Hematopoietic multipotent progenitor cell treated with erythropoietin and hydrocortisone succinate and interleukin-3 and kit ligand, for 15 days (in vitro differentiated cells): ENCODE data around the gene RIMKLA.

Source experiments
- DNase-seq: peaks from one replicate; pipeline ENCODE4 v3.0.0-alpha.2; 2015; ENCODE audit warnings: low spot score

RIMKLA gene

DNA sequence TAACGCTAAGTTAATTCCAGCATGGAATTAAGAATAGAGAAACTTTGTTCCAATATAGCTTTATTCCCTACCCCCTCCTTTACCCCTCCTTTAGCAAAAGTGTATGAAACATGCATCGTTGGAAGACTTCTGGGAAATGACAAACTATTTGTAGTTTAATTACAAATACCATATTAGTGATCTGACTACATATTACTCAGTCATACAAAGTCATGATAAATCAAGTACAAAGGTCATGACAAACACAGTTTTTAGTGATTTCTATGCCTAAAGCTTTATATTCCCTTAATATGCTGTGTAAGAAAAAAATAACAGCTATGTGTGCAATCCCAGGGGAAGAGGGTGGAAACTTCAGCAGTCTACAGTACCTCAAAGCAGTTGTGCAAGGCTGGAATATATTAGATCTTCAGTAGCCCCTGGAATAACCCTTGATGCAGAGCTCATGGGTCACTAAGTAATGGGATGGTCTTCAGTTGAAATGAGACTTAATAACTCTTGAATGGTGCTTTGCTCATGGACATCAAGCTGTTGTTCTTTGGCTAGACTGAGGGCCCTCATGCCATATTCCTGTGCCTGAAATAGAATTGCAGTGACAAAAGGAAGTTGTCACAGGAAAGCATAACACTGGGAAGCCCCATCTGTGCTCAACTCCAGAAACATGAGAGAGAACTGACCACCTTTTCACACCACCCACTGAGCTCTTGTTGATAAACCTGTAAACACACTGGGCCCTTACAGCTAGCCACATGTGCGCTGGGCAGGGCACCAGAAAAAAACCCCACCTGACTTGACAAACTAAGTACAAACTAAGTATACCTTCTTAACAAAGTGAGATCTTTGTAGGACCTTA lies 49.9 kb downstream of the RIMKLA start:
- no peak for DNase-seq

DNA sequence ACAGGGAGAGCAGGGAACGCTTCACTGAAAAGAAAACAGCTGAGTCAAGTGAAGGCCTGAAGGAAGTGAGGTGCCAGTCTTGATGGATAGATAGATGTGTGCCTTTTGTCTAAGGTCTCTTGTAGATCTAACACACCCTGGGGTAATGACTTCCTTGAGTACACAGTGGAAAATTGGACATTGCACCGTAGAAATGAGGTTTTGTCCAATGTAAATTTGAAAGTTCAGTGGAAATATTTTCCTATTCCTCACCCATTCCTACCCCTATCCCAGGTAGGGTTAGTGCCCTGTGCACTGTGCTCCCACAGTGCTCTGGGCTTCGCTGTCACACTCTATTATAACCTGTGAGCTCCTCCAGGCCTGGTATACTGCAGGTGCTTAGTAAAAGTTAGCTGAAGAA lies 50.9 kb downstream of the RIMKLA start:
- no peak for DNase-seq

DNA sequence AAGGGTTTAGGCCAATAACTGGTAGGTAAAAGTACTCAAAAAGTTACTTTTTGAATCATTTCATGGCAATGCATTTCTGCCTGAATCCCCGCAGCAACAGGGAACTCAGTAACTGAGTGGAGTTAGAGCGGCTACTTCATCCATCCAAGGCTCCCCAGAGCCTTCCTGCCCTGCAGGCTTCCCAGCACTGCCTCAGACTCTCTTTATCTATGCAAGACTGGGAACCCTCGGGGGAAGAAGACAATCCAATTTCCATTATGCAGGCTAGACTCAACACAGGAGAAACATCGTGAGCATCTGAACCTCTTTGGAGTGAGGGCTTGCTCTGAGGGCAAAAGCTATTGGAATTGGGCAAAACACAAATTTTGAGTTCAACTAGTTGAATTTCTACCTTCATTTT lies 52.1 kb downstream of the RIMKLA start:
- DNase-seq: no peak

DNA sequence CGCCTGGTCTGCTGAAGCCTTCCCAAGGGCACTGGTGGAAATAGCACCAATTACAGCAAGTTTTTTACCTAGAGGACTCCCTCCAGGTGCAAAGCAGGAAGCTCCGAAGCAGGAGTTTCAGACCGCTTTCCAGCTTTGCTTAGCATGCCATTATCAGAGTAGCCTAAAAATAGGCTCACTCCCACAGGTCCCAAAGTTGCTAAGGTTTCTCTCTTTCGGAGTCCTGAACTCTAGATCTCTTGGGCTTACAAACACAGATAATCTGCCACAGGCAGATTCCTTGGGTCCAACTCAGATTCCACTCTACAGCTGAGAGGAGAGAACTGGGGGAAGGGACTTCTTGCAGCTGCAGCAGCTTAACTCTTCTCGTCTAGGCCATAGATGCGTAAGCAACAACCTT lies 52.8 kb downstream of the RIMKLA start:
- no peak for DNase-seq

DNA sequence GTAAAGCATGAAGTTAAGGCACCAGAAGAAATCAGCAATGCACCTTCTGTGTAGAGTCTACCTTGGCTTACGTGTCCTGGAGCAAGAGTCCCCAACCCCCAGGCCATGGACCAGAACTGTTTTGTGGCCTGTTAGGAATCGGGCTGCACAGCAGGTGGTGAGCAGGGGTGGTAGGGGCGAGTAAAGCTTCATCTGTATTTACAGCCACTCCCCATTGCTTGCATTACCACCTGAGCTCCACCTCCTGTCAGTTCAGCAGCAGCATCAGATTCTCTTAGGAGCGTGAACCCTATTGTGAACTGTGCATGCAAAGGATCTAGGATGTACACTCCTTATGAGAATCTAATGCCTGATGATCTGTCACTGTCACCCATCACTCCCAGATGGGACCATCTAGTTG lies 53.7 kb downstream of the RIMKLA start:
- DNase-seq: no peak

DNA sequence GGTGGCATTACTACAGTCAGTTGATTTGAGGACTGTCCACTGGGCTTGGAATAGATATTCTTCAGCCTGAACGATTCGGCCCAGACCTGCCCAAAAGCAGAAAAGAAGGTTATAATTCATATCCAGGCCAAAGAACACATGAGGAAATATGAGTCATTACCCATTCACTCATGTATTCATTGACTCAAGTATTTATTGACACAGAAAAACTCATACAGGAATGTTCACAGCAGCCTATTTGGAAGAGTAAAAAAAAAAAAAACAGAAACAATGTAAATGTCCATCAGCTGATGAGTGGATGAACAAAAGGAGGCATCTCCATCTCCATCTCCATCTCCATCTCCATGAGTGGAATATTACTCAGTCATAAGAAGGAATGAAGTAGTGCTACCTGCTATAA lies 59.3 kb downstream of the RIMKLA start:
- no peak for DNase-seq

DNA sequence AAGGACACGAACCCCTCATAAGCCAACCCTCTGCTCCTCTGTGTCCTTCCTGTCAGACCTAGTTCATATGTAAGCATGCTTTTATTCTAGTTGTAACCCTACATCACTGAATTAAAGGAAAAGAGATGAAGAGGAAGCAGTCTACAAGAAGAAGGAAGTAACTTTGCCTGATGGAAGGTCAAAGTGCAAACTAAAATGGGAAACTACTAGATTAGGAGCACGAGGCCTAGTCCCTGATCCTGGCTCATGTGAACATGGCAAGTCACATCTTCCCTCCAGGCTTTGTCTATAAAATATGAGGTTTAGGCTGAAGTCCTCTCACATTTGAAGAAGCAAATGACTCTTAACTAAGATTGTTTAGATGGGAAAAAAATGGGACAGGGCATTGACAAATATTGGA lies 62.1 kb downstream of the RIMKLA start:
- no peak for DNase-seq

DNA sequence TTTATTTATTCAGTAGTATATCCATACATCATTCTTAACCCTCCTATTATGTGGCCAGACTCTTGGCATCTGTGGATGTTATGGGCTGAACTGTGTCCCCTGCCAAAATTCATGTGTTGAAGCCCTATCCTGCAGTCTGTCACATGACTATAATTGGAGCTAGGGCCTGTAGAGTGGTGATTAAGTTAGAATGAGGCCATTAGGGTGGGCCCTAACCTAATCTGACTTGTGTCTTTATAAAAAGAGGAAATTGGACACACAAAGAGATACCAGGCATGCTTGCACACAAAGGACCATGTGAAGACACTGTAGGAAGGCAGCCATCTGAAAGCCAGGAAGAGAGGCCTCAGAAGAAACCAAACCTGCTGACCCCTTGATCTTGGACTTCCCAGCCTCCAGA lies 68.7 kb downstream of the RIMKLA start:
- DNase-seq: no peak

DNA sequence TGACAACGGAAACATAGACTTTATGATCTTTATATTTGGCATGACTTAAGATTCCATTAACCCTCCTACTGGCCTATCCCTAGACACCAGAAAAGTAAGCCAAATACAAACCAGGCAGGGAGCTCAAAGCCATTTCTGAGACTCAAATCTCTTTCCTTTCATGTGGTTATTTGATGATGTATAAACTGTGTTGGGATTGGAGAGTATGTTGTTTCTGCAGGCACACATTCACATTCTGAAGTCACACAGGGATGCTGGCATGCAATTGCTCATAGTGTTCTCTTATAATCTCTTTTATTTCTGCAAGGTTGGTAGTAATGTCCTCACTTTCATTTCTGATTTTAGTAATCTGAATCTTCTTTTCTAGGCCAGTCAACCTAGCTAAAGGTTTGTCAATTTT lies 69.5 kb downstream of the RIMKLA start:
- DNase-seq: no peak

DNA sequence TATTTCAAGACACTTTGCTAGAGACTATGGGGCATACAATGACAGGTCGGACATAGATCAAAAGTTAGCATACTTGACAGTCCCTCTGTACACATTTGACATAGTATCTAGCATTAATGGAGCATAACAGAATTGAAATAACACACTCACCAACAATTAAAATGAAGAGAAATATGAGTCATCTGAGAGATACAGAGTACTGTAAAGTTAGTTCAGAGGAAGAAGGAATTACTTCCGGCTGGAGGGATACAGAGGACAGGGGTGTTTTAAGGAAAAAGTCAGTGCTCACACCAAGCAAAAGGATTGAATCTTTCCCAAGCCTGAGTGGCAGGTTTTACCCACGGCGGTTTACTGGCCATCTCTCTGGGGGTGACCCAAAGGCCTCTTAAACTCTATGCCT lies 72.8 kb downstream of the RIMKLA start:
- no peak for DNase-seq

DNA sequence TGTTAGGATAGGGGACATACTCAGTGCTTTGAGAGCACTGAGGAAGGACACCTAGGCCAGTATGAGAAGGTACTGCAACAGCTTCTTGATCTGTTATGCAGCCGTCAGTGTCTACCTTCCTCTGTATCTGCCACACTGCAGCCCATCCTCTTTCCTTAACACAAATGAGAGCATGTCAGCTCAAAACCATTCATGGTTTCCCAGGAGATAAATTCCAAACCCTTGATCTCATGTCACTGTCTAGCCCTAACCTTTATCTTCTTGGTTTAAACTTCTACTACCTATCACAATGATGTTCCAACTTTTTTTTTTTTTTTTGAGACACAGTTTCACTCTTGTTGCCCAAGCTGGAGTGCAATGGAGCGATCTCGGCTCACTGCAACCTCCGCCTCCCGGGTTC lies 73.8 kb downstream of the RIMKLA start:
- no peak for DNase-seq

DNA sequence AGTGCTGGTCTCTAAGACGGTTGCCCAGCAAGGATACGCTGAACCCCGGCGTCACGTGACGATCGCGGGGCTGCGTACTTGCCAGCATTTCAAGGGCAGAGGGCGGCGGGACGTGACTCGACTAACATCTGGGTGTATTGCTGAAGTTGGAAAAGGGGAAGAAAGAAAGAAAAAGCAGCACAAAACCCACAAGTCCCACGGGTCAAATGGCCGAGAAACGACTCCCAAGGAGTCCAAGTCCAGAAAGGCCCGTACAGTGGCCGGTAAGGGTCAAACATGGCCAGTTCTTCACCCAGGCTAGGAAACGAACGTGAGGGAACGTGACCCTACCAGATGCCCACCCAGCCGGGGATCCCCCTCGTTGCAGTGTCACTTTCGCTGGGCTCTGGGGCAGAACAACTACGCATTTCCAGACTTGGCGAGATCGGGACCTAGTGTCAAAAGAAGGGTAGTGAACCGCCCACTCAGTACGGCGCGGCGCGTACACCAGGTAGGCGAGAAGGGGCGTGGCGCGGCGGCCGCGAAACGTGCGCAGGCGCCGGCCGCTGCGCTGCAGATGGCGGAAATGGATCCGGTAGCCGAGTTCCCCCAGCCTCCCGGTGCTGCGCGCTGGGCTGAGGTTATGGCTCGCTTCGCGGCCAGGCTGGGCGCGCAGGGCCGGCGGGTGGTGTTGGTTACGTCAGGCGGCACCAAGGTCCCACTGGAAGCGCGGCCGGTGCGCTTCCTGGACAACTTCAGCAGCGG lies 75.6 kb downstream of the RIMKLA start, which contains the start of the genes PPCS and ZMYND12:
Gene PPCS, plus strand, starts transcription at position 534 of the 744 bp plus-strand sequence. Its CDS starts 23 bp downstream, at position 557.
Gene ZMYND12, minus strand, starts transcription at position 13 of the 744 bp plus-strand sequence. CDS start 25 bp downstream, outside the sequence.
- peak; percentile 86 for DNase-seq

DNA sequence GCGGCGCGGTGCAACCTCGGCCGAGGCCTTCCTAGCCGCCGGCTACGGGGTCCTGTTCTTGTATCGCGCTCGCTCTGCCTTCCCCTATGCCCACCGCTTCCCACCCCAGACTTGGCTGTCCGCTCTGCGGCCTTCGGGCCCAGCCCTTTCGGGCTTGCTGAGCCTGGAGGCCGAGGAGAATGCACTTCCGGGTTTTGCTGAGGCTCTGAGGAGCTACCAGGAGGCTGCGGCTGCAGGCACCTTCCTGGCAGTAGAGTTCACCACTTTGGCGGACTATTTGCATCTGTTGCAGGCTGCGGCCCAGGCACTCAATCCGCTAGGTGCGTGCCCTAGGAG lies 76.1 kb downstream of the RIMKLA start:
- DNase-seq: peak; percentile 55

DNA sequence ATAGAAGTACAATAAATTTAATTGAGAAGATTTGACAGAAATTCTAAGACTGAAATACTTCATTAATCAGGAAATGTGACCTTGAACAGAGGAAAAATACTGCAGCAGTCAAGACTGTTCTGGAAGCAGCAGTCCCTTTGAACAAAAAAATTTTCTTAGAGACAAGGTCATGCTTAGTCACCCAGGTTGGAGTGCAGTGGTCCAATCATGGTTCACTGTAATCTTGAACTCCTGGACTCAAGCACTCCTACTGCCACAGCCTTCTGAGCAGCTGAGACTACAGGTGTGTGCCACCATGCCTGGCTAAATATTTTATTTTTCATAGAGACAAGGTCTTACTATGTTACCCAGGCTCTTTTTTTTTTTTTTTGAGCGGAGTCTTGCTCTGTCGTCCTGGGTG lies 80.6 kb downstream of the RIMKLA start:
- no peak for DNase-seq

DNA sequence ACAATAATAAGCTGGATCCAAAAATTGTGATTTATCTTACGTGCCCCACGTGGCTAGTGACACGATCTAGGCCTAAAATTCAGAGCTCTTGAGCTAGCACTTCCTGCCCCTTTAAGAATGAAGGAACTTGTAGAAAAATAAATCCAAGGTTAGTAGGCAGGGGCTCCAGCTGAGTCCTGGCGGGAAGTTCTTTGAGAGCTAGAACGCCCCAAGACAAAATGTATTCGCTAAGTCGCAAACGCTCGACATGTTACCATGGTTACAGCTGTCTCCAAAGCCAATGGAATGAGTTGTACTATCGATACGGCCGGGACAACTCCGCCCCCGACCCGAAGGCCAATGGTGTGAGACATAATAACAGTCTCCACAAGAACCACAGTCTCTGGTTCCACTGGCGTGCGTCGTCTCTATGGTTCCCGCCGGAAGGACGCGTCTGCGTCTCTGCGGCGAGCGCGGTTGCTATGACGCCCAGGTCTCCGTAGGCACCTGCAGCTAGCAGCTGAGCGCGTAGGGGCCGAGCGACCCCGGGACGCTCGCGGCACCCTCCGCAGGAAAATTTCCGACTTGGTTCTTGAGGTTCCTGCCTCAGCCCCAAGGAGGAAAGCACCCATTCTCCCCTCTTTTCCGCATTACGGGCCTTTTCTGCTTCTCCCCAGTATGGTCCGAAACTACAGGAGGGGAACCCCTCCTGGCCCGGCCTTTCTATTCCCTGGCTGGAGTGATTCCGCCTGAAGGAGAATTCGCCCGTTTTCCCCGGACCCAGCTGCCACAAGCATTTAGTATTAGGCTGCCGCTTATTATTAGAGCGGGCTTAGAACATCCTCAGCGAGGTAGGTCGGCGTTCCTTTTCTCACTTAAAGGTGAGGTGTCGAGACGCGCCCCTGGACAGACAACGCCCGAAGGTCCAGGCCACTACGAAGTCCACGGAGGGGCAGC lies 82.5 kb downstream of the RIMKLA start, which contains the start of gene CCDC30:
Gene CCDC30, plus strand, starts transcription at position 459 of the 936 bp plus-strand sequence. CDS start 17,266 bp downstream, outside the sequence.
- peak; percentile 93 for DNase-seq

DNA sequence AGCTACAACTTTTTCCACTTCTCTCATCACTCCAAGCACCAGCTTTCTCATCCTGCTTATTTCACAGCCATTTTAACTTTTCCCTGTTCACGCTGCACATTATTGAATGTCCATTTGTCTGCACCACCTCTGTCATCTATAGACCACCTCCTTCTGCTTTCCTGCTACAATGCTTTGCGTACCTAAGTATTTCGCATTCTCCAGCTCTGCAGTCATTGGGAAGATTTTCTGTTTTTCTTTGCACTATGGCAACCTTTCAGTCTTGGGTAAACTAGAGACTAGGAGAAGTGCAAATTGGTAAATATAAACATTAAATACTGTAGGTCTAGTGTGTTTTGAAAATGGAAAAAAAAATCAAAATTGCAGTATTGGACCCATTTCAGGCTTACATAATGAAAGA lies 83.3 kb downstream of the RIMKLA start:
- no peak for DNase-seq

DNA sequence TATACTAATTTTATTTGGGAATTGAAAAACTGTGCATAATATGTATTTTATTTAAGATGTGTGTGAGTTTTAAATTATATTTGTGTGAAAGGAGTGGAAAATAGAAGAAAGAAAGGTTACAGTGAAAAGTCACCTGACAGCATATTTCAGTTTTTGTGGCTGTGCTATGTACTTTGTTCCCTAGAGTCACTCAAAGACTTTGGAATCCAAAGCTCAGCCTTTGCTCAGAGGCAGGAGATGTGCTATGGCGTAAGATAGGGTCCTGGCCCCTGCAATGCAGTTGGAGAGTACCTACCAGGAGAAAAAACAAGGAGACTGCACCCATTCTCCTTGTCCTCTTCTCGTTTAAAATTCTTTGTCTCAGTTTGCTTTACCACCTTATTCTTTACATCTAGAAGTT lies 85.4 kb downstream of the RIMKLA start:
- DNase-seq: no peak

DNA sequence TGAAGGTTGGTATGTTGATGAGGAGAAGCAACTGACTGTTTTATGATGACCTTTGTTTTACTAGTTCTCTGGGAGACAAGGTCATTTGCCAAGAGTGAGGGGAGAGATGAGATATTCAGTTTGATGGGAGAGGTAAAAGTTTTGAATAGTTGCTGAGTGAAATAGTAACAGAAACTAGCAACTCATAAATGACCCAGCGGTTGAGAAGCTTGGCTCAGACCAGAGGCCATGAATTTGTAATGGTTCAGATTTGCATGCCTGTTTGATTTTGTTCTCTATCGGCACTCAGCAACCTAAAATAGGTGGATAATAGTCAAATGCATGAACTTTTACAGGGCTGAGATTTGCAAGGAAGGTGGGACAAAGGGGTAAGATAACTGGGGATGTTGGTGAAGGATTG lies 89.1 kb downstream of the RIMKLA start:
- DNase-seq: no peak
